NOMO-1 (cell line): ENCODE measurements around the gene BASP1.
"Not testable (repeated sequence)": the region's sequence is repeated elsewhere in the genome, so short reads cannot be mapped to it uniquely, and the experiment has no call there.

Experiments used
- DNase-seq, 2 experiments: peaks; one replicate each; lab custom pipeline; 2025; ENCODE audit not compliant: unreplicated experiment in 2 of 2; lab: John Stamatoyannopoulos, UW

The BASP1 gene

DNA sequence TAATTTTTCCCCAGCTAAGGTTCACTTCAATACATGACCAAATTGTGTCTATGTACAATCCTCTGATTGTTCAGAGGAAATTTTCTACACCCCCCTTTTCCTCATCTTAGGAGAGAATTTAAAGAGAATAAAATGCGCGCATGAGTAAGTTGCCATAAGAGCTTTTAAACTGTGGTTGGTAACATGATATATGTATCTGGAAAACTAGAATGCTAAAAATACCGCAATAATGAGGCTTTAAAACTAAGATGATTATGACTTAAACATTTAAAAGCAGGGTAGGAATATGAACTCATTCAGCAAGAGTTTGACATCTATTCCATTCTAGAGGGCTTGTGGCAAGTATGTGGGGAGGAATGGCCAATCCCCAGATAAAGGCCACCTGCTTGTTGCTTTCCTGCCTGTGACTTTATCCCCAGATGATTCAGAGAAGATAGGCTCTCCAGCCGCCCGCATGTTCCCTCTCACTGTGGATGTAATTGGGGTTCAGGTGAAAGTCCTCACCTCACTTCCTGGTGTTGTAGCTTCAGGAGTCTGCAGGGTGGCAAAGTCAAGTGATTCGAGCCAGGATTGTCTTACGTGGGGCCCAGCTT, 26.5 kb upstream of the BASP1 start:
- DNase-seq = no peak

DNA sequence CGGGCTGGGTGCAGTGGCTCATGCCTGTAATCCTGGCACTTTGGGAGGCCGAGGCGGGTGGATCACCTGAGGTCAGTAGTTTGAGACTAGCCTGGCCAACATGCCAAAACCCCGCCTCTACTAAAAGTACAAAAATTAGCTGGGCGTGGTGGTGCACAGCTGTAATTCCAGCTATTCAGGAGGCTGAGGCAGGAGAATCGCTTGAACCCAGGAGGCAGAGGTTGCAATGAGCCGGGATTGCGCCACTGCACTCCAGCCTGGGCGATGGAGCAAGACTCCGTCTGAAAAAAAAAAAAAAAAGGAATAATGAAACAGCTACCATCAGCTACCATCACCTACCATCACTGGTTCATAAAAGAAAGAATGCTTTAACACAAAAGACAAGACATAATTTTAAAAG, 25.9 kb upstream of the BASP1 start:
- not testable (repeated sequence) for DNase-seq

DNA sequence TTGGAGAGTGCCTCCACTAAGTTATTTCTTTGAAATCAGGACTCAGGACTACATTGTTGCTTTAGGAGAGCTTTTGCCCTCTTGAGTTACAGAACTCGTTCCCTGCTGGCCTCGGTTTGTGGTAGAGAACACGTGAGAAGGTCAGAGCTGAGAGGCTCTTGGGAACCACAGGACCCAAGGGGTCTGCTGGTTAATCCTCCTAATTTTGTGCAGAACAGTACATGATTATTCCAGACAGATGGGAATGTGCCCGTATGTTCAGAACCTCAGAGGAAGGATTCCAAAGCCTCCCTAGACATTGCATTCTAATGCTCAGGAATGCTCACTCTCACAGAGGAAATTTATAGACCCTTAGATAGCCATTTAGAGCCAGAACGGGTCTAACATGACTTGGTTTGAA, 25.2 kb upstream of the BASP1 start:
- no peak for DNase-seq

DNA sequence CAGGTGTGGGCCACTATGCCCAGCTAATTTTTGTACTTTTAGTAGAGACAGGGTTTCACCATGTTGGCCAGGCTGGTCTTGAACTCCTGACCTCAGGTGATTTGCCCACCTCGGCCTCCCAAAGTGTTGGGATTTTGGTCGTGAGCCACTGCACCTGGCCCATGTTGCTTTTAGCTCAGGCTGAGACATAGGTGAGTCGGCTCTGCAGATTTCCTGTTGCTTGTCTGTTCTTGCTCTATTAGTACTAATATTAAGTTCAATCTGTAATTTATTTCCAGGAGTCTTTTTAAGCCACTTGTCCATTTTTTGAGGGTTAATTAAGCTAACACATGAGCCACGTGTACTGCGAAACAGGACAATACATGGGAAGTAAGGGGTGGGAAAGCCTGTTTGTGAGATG, 21.4 kb upstream of the BASP1 start:
- DNase-seq = no peak

DNA sequence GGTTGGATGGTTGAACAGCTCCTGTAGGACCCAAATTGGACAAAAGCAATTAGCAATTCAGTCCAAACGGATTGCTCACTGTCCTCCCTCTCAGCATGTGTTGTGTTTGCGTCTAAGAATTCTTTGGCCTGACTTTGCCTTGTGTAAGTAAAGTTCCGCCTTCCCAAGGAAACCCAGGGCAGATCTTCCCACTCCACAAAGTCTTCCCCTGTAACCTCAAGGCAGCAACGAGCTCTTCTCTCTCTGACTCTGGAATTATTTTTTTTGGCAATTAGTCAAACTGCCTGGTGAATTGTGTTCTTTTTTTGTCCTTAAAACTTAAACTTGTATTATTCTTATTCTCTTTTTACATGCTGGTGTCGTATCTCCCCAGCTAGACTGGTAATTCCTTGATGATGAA, 20.7 kb upstream of the BASP1 start:
- DNase-seq = no peak

DNA sequence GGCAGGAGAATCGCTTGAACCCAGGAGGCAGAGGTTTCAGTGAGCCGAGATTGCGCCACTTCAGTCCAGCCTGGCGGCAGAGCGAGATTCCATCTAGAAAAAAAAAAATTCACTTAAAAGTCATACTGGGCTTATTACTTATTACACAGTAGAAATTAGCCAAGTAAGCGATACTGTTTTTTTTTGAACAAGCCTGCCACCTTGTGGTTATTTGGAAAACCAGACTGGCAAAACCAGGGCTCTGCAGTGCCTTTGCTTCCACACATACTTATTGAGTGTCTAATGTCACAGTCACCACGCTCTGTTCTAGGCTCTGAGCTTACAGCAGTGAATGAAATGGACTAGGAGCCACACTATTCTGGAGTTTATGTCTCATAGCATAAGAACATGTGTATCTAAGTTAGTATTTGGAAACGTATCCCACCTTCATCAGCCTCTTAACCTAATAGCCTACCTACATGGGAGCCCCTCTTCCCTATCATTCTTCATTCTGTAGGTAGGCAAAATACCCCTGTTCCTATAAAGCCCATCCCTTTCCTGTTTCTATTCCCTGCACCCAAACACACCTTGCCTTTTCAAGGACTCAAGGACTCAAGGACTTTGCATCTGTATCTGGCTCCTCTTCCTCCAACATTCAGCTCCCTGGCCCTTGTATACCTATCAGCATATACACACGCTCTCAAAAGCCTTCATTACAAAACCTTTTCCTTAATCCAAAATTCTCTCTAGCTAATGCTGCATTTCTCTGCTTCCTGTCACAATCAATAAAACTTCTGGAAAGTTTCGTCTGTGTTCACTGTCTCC, 13.9 kb upstream of the BASP1 start:
- peak; percentile 57 to 78 for DNase-seq

DNA sequence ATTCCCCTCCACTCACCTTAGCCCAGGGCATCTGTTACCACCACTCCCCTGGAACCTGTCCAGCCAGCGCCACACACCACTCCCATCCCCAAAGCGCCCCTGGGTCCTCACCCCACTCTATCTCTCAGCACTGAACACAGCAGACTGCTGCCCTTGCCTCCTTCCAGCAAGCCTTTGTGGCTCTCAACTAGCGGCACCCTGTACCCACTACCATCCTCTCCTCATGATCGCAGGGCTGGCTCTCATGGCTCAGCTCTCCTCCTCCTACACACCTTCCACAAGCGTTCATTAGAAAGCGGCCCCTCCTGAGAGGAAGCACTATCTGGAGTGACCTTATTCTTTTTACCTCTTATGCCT, 13.3 kb upstream of the BASP1 start:
- no peak for DNase-seq

DNA sequence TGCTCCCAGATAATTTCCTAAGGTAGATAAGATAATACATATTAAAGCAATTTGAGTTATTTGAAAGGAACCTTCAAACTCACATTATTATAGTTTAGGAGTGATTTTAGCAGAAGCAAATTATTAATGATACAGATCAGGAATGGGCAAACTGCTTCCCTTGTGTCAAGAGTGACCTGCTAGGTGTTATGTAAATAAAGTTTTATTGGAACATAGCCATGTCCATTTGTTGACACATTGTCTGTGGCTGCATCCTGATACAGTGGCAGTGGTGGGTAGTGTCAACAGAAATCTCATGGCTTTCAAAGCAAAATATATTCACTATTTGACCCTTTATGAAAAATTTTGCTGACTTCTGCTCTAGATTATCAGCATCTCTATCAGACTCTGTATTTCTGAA, 11.4 kb upstream of the BASP1 start:
- DNase-seq = no peak

DNA sequence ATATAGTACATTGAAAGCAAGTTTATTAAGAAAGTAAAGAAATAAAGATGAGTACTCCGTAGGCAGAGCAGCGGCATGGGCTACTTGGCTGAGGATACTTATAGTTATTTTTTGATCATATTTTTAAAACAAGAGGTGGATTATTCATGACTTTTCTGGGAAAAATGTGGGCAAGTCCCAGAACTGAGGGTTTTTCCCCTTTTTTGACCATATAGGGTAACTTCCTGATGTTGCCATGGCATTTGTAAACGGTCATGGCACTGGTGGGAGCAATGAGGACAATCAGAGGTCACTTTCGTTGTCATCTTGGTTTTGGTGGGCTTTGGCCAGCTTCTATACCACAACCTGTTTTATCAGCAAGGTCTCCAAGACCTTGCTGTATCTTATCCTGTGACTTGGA, 5.2 kb upstream of the BASP1 start:
- no peak for DNase-seq

DNA sequence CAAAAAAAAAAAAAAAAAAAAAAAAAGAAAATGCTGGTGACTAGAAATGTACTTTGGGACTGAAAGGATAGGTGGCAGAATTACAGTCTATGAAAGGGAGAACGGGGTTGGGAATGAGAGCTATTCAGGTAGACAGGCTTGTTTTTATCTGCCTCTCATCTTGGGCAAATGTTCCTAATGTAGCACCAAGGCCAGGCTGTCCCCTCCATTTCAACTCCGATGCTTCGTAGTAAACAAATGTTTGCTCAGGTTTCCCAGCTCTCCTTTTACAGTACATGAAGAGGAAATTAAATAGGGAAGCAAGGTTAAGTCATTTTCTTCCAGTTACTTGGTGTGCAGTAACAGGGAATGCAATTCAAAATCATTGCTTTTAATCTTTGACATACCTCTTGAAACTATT, 4.4 kb upstream of the BASP1 start:
- DNase-seq = no peak

DNA sequence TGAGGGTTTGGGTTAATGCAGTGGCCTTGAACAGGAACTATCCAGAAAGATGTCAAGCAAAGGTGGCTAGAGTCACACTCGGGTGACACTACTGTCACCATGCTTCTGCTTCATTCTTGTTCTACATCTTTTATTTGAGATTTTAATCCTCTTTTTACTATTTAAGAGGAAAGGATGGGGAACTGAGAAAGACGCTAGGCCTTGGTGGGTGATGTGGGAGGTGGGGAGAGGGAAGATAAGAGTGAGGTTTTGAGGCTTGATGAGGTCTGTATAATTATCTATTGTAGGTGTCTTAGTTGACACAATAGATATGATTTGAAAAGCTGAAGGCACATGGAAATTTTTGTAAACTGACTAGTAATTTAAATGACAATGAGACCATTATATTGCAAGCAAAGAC, 3.5 kb upstream of the BASP1 start:
- no peak for DNase-seq

DNA sequence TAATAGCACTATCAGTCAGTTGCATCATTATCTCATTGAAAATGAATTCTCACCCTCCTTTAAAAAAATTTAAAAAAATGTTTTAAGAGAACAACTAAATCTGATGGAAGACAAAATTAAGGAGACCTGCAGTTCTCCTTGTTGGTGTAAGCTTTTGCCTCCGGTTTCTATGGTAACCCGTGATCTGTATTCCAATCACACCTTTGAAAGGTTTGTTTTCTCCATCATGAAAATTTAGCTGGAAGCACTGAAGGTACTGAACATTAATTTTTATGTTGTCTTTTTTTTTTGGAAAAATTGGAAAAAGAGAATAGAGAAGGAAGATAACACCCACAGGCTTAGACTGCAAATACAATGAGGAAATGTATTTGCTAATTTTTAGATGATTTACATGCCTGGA, 2.5 kb upstream of the BASP1 start:
- no peak for DNase-seq

DNA sequence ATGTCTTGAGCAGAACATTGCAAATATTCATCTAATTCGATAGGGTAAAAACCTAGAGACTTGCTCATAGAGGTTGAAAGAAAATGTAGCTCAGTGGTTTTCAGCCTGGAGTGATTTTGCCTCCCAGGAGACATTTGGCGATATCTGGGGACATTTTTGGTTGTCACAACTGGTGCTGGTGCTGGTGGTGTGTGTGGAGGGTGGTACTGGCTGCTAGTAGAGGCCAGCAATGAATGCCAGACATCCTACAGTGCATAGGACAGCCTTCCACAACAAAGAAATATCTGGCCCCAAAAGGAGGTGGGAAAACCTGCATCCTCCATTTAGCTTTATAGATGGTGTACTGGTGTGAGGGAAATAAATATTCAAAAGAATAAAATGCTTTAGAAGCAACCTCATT, 2.1 kb upstream of the BASP1 start:
- DNase-seq = no peak

DNA sequence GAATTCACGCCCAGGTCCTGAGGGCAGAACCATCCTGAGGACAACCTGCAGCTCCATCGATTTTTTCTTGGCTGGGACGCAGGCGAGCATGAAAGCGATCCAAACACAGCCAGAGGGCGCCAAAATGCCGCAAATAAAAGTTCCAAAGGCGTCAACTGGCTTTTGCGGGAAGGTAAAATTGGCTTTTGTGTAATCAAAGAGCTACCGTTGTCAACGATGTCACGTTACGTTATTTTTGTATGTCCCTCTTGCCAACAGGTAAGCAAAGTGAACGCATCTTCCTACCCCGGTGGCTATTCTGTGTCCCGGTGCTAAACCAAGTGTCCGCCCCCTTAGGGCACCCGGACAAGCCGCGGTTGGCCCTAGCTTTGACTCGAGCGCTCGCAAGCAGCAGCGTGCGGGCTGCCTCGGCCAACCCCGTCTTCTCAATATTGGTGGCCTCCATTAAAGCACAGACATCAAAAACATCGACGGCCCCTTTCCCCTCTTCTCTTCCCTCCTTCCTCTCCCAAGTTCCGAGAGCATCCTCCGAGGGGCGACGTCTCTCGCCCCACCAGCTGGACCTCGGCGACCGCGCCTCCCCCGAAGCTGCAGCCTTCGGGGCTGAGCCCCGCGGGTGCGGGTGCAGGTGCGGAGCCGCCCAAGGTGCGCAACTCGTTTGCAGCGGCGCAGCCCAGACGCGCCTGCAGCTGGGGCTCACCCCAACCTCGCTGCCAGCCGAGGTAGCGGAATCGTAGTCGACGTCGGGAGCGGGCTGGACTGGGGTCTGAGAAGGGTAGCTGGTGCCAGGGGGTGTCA, 1.1 kb upstream of the BASP1 start:
- DNase-seq = peak; percentile 95 to 98

DNA sequence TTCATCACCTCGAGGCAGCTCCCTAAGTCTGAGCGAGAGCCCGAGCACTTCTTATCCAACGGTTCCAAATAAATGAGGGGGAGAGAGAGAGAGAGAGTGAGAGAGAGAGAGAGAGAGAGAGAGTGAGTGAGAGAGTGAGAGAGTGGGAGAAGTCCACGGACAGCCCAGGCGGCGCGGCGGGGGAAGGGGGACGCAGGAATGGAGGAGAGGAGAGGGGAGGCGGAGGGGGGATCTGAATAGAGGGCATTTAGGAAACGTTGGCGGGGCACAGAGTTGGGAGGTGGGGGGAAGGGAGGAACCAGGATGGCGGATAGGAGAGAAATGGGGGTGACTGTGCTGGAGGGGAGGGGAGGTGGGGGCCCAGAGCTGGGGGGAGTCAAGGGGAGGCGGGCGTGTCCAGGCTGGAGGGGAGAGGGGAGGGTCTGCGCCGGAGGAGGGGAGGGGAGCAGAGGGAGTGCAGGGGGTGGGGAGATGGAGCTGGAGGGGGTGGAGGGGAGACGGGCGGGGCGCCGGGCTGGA, 398 bp upstream of the BASP1 start:
- DNase-seq = peak; percentile 71 to 78

DNA sequence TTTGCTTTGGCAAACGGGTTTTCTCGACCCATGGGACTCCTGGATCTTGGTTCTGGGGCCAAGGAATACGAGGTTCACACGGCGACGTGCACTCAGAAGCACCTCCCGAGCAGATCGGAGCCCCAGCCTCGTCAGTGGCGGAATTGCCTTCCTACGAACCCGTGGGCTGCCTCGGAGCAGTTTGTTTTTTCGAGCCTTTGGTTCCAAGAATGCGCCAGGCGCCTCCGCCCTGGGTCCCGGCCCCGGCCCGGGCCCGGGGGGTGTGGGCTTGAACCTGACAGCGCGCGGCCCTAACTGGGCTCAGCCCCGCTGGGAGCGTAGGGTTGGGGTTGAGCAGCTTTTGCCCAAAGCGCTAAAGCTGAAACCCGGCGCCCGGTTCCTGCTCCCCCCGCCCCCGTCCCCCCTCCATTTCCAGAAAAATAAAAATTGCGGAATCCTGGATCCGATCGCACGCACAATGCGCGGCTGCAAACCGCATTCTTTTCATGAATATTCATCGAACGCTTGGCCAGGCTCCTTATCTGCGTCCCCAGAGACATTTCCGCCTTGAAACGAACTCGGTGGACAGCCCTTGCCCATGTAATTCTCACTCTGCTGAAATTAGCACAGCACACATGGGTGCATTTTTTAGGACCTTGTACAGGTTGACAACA, 1.0 kb downstream of the BASP1 start:
- peak; percentile 59 to 64 for DNase-seq

DNA sequence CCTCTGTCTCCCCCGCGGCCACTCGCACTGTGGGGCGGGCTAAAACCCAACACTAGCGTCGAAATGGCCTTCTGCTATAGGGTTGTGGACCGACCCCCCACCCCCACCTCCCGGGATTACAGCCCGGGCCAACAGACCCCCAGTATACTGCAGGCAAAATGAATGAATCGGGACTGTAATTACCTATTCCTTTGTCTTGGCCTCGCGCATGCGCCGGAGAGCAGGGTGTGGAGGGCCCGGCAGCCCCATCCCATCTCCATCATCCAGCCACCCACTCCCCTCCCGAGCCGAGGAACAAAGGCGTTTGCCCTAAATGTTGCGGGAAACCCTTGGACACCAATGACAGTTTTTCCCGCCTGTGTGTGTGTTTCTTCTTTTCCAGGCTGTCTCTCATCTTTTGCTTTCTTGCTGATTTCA, 1.6 kb downstream of the BASP1 start:
- DNase-seq = peak; percentile 40 to 51

DNA sequence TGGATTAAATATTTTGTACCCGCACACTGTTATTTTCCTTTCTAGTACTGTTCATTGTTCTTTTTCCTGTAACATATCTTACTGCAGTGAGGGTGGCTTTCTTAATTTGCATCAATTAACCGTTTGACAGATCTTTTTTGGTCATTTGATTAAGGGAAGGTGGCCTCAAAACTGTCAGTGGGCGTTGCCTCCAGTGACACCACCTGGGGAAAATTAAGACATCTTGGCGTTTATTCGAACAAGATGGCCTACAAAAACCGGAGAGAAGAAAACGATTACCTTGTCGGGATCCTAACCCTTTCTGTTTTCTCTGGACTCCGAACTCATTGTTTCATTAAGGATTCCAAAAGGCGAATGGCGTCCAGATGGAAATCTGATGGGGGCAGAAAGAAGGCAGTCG, 2.0 kb downstream of the BASP1 start:
- DNase-seq = no peak

DNA sequence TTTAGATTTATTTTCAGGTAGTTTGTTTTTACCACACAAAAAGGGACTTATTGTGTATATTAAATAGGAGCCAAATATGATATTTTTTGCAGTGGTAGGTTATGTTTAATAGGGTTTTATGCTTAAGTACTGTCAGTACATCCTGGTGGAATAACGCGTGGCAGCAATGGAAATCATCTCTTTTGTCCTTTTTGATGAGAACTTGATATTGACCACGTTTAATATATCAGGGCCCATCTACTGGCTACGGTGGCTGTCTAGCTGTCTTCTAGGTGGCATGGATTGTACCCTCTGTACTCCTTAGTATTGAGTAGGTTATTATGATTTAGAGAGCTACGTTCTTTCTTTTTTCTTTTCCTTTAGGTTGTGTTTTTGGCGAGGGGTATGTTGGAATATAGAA, 2.6 kb downstream of the BASP1 start:
- DNase-seq = no peak

DNA sequence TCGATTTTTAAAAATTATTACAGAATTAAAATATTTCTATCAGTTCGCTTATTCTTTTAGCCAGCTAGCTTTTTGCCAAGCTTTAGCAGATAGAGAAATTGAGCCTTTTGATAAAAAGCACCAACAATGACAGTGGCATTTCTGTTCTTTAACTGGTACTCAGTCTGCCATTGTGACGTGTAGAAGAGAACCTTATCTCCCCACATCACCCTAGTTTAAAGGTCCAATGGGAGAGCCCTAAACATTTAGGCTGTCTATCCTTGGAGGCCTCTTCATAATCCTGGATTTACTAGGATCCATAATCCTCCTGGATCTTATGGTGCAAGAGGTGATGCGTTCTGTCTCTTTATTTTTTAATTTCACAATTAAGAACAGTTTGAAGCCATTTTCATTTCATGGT, 3.0 kb downstream of the BASP1 start:
- no peak for DNase-seq
